Thyroid gland (tissue), 4 donors: ENCODE results near the gene JAM2. TPM values are rescaled to one million over a fixed set of nuclear protein-coding genes. Genes with fewer than 3 reads are reported as not detected.

Source experiments
- DNase-seq, 2 donors: peaks; one replicate each; pipeline ENCODE4 v3.0.0-alpha.2; 2019
- H3K27ac ChIP-seq, 3 donors: fragments of 200-600 bp; sonication (generic); 1 replicate in 2 of 3; 2 replicates in 1 of 3; pipeline ENCODE4 v1.5.1; 2016 to 2019; ENCODE audit warnings: mild to moderate bottlenecking in 1 of 3, moderate library complexity in 1 of 3
- H3K27me3 ChIP-seq: fragments of 200-600 bp; sonication (generic); one replicate; pipeline ENCODE4 v1.5.1; 2019
- H3K36me3 ChIP-seq, 2 donors: fragments of 200-600 bp; sonication (generic); one replicate each; pipeline ENCODE4 v1.5.1; 2016 to 2019
- H3K4me1 ChIP-seq, 2 donors: fragments of 200-600 bp; sonication (generic); one replicate each; pipeline ENCODE4 v1.5.1; 2017 to 2019
- H3K4me3 ChIP-seq, 3 donors: fragments of 200-600 bp; sonication (generic); replicated peaks in 1 of 3; 1 replicate in 2 of 3; 2 replicates in 1 of 3; pipeline ENCODE4 v1.5.1; 2016; ENCODE audit warnings: mild to moderate bottlenecking in 1 of 3
- H3K9me3 ChIP-seq: fragments of 200-600 bp; sonication (generic); one replicate; pipeline ENCODE4 v1.5.1; 2017
- POLR2A ChIP-seq, 2 donors: fragments of 450-650 bp; IDR thresholded peaks; one replicate each; pipeline ENCODE4 v1.6.1; 2017; ENCODE audit warnings: antibody characterized with exemption in 2 of 2, mild to moderate bottlenecking in 2 of 2, moderate library complexity in 1 of 2
- WGBS, 2 donors: methylation state at CpG; one replicate each; pipeline ENCODE4 v1.1.5; 2017; 5-methylcytosine and 5-hydroxymethylcytosine counted together
- intact Hi-C: fragments of 100-400 bp; cut with DNase I; formaldehyde crosslinking; loops from one replicate; pipeline ENCODE4 v1.15.1; 2023
- total RNA-seq, 4 donors: library from RNA; depleted of rRNA; stranded (reverse); fragments of >200 nt; gene quantifications; one replicate each; pipeline ENCODE4 v1.2.3, GENCODE V29; 2016
- TF ChIP-seq, protein P1 (sequence below), 6 experiments: fragments of 200-600 bp in 3 of 6; fragments of 450-650 bp in 3 of 6; sonication (generic) in 3 of 6; IDR thresholded peaks; one replicate each; pipeline ENCODE4 v1.5.1; 2016 to 2019; ENCODE audit warnings: antibody characterized with exemption in 6 of 6, mild to moderate bottlenecking in 2 of 6, inconsistent platforms in 1 of 6, moderate library complexity in 1 of 6

JAM2 gene
- total RNA-seq, 4 donors from 2014 or later, result 4.5 to 10.5 (median 7.3) TPM

DNA sequence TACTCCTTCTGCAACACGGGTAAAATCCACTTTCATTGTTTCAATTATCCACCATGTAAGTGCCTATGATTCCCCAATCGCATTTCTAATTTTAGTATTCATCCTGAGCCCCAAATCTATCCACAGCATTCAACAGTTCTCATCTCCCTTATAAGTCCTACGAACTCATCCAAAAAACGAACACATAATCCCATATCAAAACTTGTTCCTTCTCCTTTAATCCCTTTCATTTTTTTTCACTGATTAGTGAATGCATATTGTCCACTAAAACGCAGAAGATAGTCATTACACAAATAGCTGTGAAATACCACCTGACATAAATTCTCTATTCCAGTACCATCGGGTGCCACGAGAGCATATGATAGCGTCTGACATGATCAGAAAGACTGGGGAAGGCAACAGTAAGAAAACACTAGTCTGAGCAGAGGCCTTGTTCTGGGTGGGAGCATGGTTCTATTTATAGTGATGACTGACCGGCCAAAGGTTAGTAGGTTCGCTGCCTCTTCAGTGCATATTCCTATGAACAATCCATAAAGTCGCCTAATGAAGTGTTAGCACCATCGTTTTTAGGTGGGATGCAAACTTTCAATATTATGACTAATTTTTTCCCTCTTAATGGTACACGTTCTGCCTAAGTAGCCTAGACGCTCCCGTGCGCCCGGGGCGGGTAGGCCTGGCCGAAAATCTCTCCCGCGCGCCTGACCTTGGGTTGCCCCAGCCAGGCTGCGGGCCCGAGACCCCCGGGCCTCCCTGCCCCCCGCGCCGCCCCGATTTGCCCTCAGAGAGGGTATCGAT is 95.0 kb downstream of the JAM2 start:
- H3K9me3 ChIP-seq, result no peaks in the 10 kb centered on the region
- no peaks in the 10 kb centered on the region for H3K27me3 ChIP-seq
- peaks cover 4 to 5% of the 10 kb centered on the region in 2 donors for H3K36me3 ChIP-seq
- peak in 1 of 2 donors; percentile 13 for DNase-seq
- peak overlapping the region; percentile 84 to 99 (median 98) for H3K27ac ChIP-seq
- peaks cover 14 to 31% of the 10 kb centered on the region in 2 donors for H3K4me1 ChIP-seq
- TF ChIP-seq, protein P1, sequence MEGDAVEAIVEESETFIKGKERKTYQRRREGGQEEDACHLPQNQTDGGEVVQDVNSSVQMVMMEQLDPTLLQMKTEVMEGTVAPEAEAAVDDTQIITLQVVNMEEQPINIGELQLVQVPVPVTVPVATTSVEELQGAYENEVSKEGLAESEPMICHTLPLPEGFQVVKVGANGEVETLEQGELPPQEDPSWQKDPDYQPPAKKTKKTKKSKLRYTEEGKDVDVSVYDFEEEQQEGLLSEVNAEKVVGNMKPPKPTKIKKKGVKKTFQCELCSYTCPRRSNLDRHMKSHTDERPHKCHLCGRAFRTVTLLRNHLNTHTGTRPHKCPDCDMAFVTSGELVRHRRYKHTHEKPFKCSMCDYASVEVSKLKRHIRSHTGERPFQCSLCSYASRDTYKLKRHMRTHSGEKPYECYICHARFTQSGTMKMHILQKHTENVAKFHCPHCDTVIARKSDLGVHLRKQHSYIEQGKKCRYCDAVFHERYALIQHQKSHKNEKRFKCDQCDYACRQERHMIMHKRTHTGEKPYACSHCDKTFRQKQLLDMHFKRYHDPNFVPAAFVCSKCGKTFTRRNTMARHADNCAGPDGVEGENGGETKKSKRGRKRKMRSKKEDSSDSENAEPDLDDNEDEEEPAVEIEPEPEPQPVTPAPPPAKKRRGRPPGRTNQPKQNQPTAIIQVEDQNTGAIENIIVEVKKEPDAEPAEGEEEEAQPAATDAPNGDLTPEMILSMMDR (IDR thresholded peaks at IDR 0.05), result no peak
- no peak for TF ChIP-seq POLR2A (IDR thresholded peaks at IDR 0.05)
- intact Hi-C loops, result no loop called here
- 6 to 8% methylated on average over 26 to 30 of the region's 30 CpGs for WGBS, 2 donors
- peak overlapping the region; percentile 77 to 93 (median 90) for H3K4me3 ChIP-seq

DNA sequence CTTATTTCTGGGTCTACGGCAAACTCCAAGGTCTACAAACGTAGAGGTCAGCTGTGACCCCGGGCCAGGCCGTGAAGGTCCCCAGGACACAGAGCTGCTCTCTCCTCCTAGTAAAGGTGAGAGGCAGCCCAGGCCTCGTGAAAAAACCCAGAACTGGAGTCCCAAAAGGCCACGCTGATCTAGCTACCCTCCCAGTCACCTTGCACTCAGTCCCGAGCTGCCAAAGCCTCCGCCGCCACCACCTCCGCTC is 95.5 kb downstream of the JAM2 start:
- H3K27ac ChIP-seq, result peak overlapping the region; percentile 84 to 99 (median 98)
- TF ChIP-seq POLR2A (IDR thresholded peaks at IDR 0.05), result peak in 1 of 2 donors; percentile 84
- TF ChIP-seq, protein P1 (IDR thresholded peaks at IDR 0.05), result no peak
- WGBS, 2 donors, result 0% methylated on average over 7 to 9 of the region's 10 CpGs
- peaks cover 14 to 31% of the 10 kb centered on the region in 2 donors for H3K4me1 ChIP-seq
- DNase-seq, result no peak
- intact Hi-C loops, result no loop called here
- H3K36me3 ChIP-seq, result no peaks in the 10 kb centered on the region
- H3K9me3 ChIP-seq, result no peaks in the 10 kb centered on the region
- no peaks in the 10 kb centered on the region for H3K27me3 ChIP-seq
- H3K4me3 ChIP-seq, result peak overlapping the region; percentile 77 to 93 (median 90)

DNA sequence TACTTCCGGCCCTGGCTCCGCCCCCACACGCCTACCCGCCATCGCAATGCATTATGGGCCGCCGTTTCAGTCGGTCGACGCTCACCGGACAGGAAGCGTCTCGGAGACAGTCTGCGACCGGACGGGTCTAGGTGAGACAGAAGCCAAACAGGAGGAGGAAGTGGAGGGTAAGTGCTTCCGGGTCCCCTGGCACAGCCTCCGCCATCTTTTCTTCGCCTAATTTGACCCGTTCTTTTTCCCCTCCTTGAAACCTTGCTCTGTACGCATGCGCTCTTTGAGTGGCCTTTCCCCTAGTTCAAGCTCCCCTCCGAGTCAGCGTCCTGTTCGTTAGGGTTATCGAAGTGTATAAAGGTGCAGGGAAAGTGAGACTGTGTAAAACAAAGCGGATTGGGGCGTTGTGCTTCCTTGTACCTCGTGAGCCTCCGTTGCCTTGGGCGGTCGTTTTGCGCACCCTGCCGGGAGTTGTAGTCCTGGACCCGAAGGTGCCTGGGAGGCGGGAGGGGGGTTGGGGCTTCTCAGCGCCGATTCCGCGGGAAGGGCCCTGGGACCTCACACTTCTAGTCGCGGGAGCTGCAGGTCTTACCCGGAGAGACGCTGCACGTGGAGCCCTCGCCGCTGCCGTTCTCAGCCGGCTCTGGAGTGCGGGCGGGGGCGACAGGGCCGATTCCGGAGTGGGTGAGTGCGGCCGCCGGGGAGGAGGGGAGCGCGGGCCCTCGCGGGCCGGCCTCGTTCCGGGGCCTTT is 96.0 kb downstream of the JAM2 start, which contains the start of the genes ATP5PF and GABPA:
Gene ATP5PF (minus strand): TSS at position 1 of the 742 bp plus-strand sequence. CDS start 5,110 bp downstream, outside the sequence.
Gene GABPA (plus strand): TSS at position 69 of the 742 bp plus-strand sequence. CDS start 6,627 bp downstream, outside the sequence.
- peaks cover 14 to 28% of the 10 kb centered on the region in 2 donors for H3K4me1 ChIP-seq
- no peaks in the 10 kb centered on the region for H3K27me3 ChIP-seq
- peak within 1 kb of the TSS; percentile 77 to 93 (median 90) for H3K4me3 ChIP-seq
- H3K36me3 ChIP-seq, result no peaks in the 10 kb centered on the region
- H3K27ac ChIP-seq, result peak within 1 kb of the TSS; percentile 93 to 99 (median 98)
- no peaks in the 10 kb centered on the region for H3K9me3 ChIP-seq
- WGBS, 2 donors, result 0 to 1% methylated on average over 41 to 43 of the region's 64 CpGs
- intact Hi-C loops, result no loop called here
- peak in 1 of 2 donors; percentile 32 for TF ChIP-seq POLR2A (IDR thresholded peaks at IDR 0.05)
- TF ChIP-seq, protein P1 (IDR thresholded peaks at IDR 0.05), result peak in 3 of 6 experiments; percentile 11 to 19 (median 11)
- DNase-seq, result peak; percentile 97 to 98

DNA sequence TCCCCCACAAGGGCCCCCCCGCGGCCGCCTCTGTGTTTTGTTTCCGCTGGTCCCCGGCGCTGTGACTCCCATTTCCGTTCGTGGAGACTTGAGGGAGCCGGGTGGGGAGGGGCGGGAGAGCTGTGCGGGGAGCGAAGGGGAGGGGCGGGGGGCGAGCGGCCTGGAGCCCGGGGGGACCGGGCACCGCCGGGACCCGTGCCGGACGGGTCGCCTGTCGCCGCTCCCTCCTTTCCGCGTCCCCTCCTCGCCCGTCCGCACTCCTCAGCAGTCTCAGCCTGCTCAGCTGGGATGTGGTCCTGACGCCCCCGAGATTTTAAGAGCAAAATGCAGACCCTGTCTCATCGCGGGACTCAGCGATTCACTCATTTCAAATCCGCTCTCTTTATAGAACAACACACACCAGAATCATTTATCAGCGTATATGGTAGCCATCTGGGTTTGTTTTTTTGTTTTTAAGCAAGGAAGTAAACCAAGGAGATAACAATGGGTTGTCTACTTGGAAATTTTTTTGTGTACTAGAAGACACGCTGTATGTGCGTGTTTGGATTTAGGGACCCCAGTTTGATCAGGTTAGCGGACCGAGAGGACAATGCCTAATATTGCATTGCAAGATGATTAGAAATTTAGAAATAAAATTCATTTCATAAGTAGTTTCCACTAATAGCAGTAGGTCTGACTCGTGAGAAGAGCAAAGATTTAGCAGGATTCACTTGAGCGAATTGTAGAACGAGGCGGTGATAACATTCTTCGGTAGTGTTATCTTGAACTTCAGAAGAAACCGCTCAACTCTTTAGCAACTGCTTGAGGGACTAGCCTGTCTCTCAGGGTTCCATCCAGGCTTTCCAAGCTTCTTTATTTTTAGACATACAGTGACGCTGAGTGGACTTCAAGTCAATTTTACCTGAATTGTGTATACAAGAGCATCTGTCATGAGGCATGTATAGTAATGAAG is 96.9 kb downstream of the JAM2 start:
- H3K27ac ChIP-seq, result peak overlapping the region; percentile 93 to 99 (median 98)
- no peaks in the 10 kb centered on the region for H3K27me3 ChIP-seq
- TF ChIP-seq, protein P1 (IDR thresholded peaks at IDR 0.05), result no peak
- no peak for TF ChIP-seq POLR2A (IDR thresholded peaks at IDR 0.05)
- 1 to 2% methylated on average over 25 to 29 of the region's 48 CpGs for WGBS, 2 donors
- H3K9me3 ChIP-seq, result no peaks in the 10 kb centered on the region
- peaks cover 14 to 25% of the 10 kb centered on the region in 2 donors for H3K4me1 ChIP-seq
- peak overlapping the region; percentile 57 to 93 (median 90) for H3K4me3 ChIP-seq
- H3K36me3 ChIP-seq, result no peaks in the 10 kb centered on the region
- peak; percentile 88 to 89 for DNase-seq
- intact Hi-C loops, result no loop called here
